Lower lobe of right lung (tissue), 2 donors: ENCODE measurements around the gene METTL15. TPM values are rescaled to one million over a fixed set of nuclear protein-coding genes. Genes with fewer than 3 reads are reported as not detected.

Experiments
- ATAC-seq, 2 donors: fragments of 200-7000 bp; cut with Tn5 transposase; one replicate each; pipeline ENCODE4 v1.9.1; 2020 to 2022; ENCODE audit warnings: mild to moderate bottlenecking in 2 of 2, moderate library complexity in 2 of 2
- DNase-seq: peaks from one replicate; pipeline ENCODE4 v3.0.0-alpha.2; 2020
- H3K27ac ChIP-seq: fragments of 200-600 bp; one replicate; pipeline ENCODE4 v1.8.0; 2022
- H3K27me3 ChIP-seq: fragments of 200-600 bp; one replicate; pipeline ENCODE4 v1.8.0; 2022; ENCODE audit warnings: low read depth
- H3K36me3 ChIP-seq: fragments of 200-600 bp; one replicate; pipeline ENCODE4 v1.8.0; 2022; ENCODE audit warnings: mild to moderate bottlenecking
- H3K4me1 ChIP-seq: fragments of 200-600 bp; one replicate; pipeline ENCODE4 v1.8.0; 2022
- H3K4me3 ChIP-seq: fragments of 200-600 bp; one replicate; pipeline ENCODE4 v1.8.0; 2022; ENCODE audit warnings: mild to moderate bottlenecking
- H3K9me3 ChIP-seq: fragments of 200-600 bp; one replicate; pipeline ENCODE4 v1.8.0; 2022
- CTCF ChIP-seq: fragments of 200-600 bp; IDR thresholded peaks from one replicate; pipeline ENCODE4 v1.8.0; 2022; ENCODE audit warnings: antibody characterized with exemption, mild to moderate bottlenecking
- intact Hi-C: fragments of 100-400 bp; cut with DNase I; formaldehyde crosslinking; loops from one replicate; pipeline ENCODE4 v1.11.0; 2022
- total RNA-seq: library from RNA; stranded (reverse); fragmentation: NEBNext Ultra II Directional; extraction: Animal tissue kit (Norgen Biotek cat#: 25700); gene quantifications from one replicate; pipeline ENCODE4 v1.2.1, GENCODE V29; 2021
- donor health status: DM: no; HTN: yes; CAD: no; lungs with severe emphysema.

The METTL15 gene
- total RNA-seq, 1 donor from 2014 or later, result 15.2 TPM

GRCh38 chr11:28346209-28346608 lies 238.0 kb downstream of the METTL15 start:
- H3K36me3 ChIP-seq, result no peaks in the 10 kb centered on the region
- intact Hi-C loops, result no loop called here
- H3K27ac ChIP-seq, result no peak overlapping the region
- no peak for ATAC-seq
- no peak overlapping the region for H3K4me3 ChIP-seq
- no peaks in the 10 kb centered on the region for H3K9me3 ChIP-seq
- no peak for DNase-seq
- TF ChIP-seq CTCF, result no peak
- no peaks in the 10 kb centered on the region for H3K4me1 ChIP-seq
- H3K27me3 ChIP-seq, result no peaks in the 10 kb centered on the region

GRCh38 chr11:28346721-28347120 lies 238.5 kb downstream of the METTL15 start:
- no peak for TF ChIP-seq CTCF
- Histone ChIP-seq H3K27me3 (no peaks in the 10 kb centered on the region), H3K27ac (no peak overlapping the region), H3K36me3 (no peaks in the 10 kb centered on the region), H3K4me1 (no peaks in the 10 kb centered on the region), H3K9me3 (no peaks in the 10 kb centered on the region), H3K4me3 (no peak overlapping the region)
- no peak for DNase-seq
- no peak for ATAC-seq
- intact Hi-C loops, result no loop called here

- intact Hi-C loops, result no loop called here
- Histone ChIP-seq H3K4me1 (no peaks in the 10 kb centered on the region), H3K4me3 (no peak overlapping the region), H3K27ac (no peak overlapping the region), H3K9me3 (no peaks in the 10 kb centered on the region), H3K27me3 (no peaks in the 10 kb centered on the region), H3K36me3 (no peaks in the 10 kb centered on the region)
- ATAC-seq (no peak), DNase-seq (no peak)
- no peak for TF ChIP-seq CTCF
Measured at GRCh38 chr11:28347371-28347770, 239.2 kb downstream of the METTL15 start.

GRCh38 chr11:28350216-28350615 lies 242.0 kb downstream of the METTL15 start:
- no peak for ATAC-seq
- intact Hi-C loops, result no loop called here
- no peak for TF ChIP-seq CTCF

GRCh38 chr11:28353991-28354390 lies 245.8 kb downstream of the METTL15 start:
- no peak for ATAC-seq

More at GRCh38 chr11:28350216-28350615, 242.0 kb downstream of the METTL15 start:
- no peaks in the 10 kb centered on the region for H3K4me1 ChIP-seq
- no peaks in the 10 kb centered on the region for H3K9me3 ChIP-seq
- no peaks in the 10 kb centered on the region for H3K36me3 ChIP-seq
- H3K27ac ChIP-seq, result no peak overlapping the region
- H3K4me3 ChIP-seq, result no peak overlapping the region
- DNase-seq, result no peak
- H3K27me3 ChIP-seq, result no peaks in the 10 kb centered on the region

More at GRCh38 chr11:28353991-28354390, 245.8 kb downstream of the METTL15 start:
- Histone ChIP-seq H3K9me3 (no peaks in the 10 kb centered on the region), H3K27me3 (no peaks in the 10 kb centered on the region), H3K36me3 (no peaks in the 10 kb centered on the region), H3K27ac (no peak overlapping the region), H3K4me1 (no peaks in the 10 kb centered on the region), H3K4me3 (no peak overlapping the region)
- intact Hi-C loops, result no loop called here
- DNase-seq, result no peak
- TF ChIP-seq CTCF, result no peak
